HepG2 (cell line): Measurements from ENCODE around the gene APC2. TPM values are rescaled to one million over a fixed set of nuclear protein-coding genes. Genes with fewer than 3 reads are reported as not detected.

Source experiments
- ATAC-seq: fragments of 200-7000 bp; cut with Tn5 transposase; 3 replicates; pipeline ENCODE4 v1.9.1; 2020; ENCODE audit warnings: mild to moderate bottlenecking, moderate library complexity
- BruUV-seq: library from RNA; stranded (reverse); fragments of 400-500 nt; replicated peaks from 2 replicates; lab custom pipeline; 2021; lab: Mats Ljungman, UMichigan
- CTCF ChIA-PET: fragments of 300-600 bp; formaldehyde crosslinking; extraction: SDS; loops from one replicate; lab custom pipeline; 2021; ENCODE audit warnings: low total read pairs, inconsistent platforms, low intra/inter-chr PET ratio; lab: Yijun Ruan, JAX
- POLR2A ChIA-PET: fragments of 350-600 bp; sonication (Branson Sonifier 250); formaldehyde crosslinking; loops from one replicate; lab custom pipeline; 2020; ENCODE audit warnings: antibody characterized with exemption, inconsistent platforms; lab: Yijun Ruan, JAX
- DNase-seq: peaks from one replicate; pipeline ENCODE4 v3.0.0-alpha.2; 2015; ENCODE audit warnings: low spot score
- FAIRE-seq: peaks from 3 replicates; lab custom pipeline; 2011; peaks lifted over from hg19 to GRCh38; lab: Jason Lieb, UNC
- H2AFZ ChIP-seq: one replicate; pipeline ENCODE4 v1.6.1; 2011; ENCODE audit warnings: low read length, inconsistent platforms
- H3K27ac ChIP-seq: fragments of 300-600 bp; 3 replicates; pipeline ENCODE4 v1.8.0; 2011; ENCODE audit warnings: mixed run types, mild to moderate bottlenecking, mixed read lengths, low read length, inconsistent platforms; ENCODE audit not compliant: insufficient read depth; ENCODE audit errors: extremely low read length
- H3K27me3 ChIP-seq, 2 experiments: fragments of 200-600 bp in 1 of 2; 2 replicates in 1 of 2; 3 replicates in 1 of 2; pipeline versions ENCODE4 v1.6.0 to v1.8.0; 2011; ENCODE audit warnings: low read length in 2 of 2, mild to moderate bottlenecking in 2 of 2, moderate library complexity in 2 of 2, inconsistent platforms in 1 of 2; ENCODE audit not compliant: insufficient read depth in 2 of 2, control insufficient read depth in 1 of 2
- H3K36me3 ChIP-seq, 2 experiments: fragments of 200-600 bp in 1 of 2; replicated peaks in 1 of 2; 2 replicates in 1 of 2; 3 replicates in 1 of 2; pipeline versions ENCODE4 v1.5.1 to v1.8.0; 2011; ENCODE audit warnings: low read length in 2 of 2, inconsistent platforms in 1 of 2; ENCODE audit not compliant: insufficient read depth in 2 of 2, control insufficient read depth in 1 of 2
- H3K4me1 ChIP-seq: 2 replicates; pipeline ENCODE4 v1.5.1; 2012; ENCODE audit warnings: low read length, inconsistent platforms; ENCODE audit not compliant: insufficient read depth
- H3K4me2 ChIP-seq: 2 replicates; pipeline ENCODE4 v1.6.0; 2011; ENCODE audit warnings: low read depth, low read length, inconsistent platforms
- H3K4me3 ChIP-seq, 3 experiments: fragments of 200-600 bp in 1 of 3; sonication (generic), shearing (Covaris generic) in 1 of 3; replicated peaks in 1 of 3; 2 replicates each; pipeline ENCODE4 v1.5.1; 2011 to 2016; ENCODE audit warnings: low read length in 3 of 3, inconsistent platforms in 2 of 3, low read depth in 2 of 3, mild to moderate bottlenecking in 2 of 3, control low read depth in 1 of 3, mixed read lengths in 1 of 3; ENCODE audit not compliant: insufficient read depth in 1 of 3
- H3K79me2 ChIP-seq: one replicate; pipeline ENCODE4 v1.6.1; 2011; ENCODE audit warnings: low read length, inconsistent platforms; ENCODE audit not compliant: insufficient read depth
- H3K9ac ChIP-seq: 2 replicates; pipeline ENCODE4 v1.6.0; 2011; ENCODE audit warnings: mild to moderate bottlenecking, low read depth, low read length, inconsistent platforms; ENCODE audit not compliant: insufficient read depth
- H3K9me3 ChIP-seq: 2 replicates; pipeline ENCODE4 v1.5.1; 2012; ENCODE audit warnings: mild to moderate bottlenecking, low read length
- H4K20me1 ChIP-seq: 2 replicates; pipeline ENCODE4 v1.6.0; 2011; ENCODE audit warnings: inconsistent platforms, mild to moderate bottlenecking, low read length, moderate library complexity; ENCODE audit not compliant: insufficient read depth
- AGO2 ChIP-seq: fragments of 200-400 bp; formaldehyde crosslinking; optimal IDR thresholded peaks from 2 replicates; pipeline ENCODE3; 2017; ENCODE audit warnings: mild to moderate bottlenecking, low read depth, low read length, moderate library complexity
- HNRNPL ChIP-seq: fragments of 200-400 bp; formaldehyde crosslinking; IDR thresholded peaks from 2 replicates; pipeline ENCODE4 v1.6.1; 2017; ENCODE audit warnings: mild to moderate bottlenecking, low read depth, low read length
- IRF9 ChIP-seq: sonication (generic); formaldehyde crosslinking; IDR thresholded peaks from 2 replicates; pipeline ENCODE4 v1.8.0; 2022; ENCODE audit warnings: missing genetic modification reagents, mild to moderate bottlenecking, borderline replicate concordance
- POLR2A ChIP-seq, 2 experiments: IDR thresholded peaks; 2 replicates each; pipeline ENCODE4 v1.6.1; 2011; ENCODE audit warnings: low read depth in 2 of 2, low read length in 2 of 2, mild to moderate bottlenecking in 1 of 2, moderate library complexity in 1 of 2; ENCODE audit not compliant: insufficient read depth in 1 of 2
- POLR2G ChIP-seq: fragments of 200-400 bp; formaldehyde crosslinking; IDR thresholded peaks from 2 replicates; pipeline ENCODE4 v1.6.1; 2018; ENCODE audit warnings: mild to moderate bottlenecking, low read depth, low read length, moderate library complexity
- RBFOX2 ChIP-seq: fragments of 200-400 bp; formaldehyde crosslinking; IDR thresholded peaks from 2 replicates; pipeline ENCODE4 v1.6.1; 2017; ENCODE audit warnings: low read depth, mild to moderate bottlenecking, low read length
- RBM22 ChIP-seq: fragments of 200-400 bp; formaldehyde crosslinking; optimal IDR thresholded peaks from 2 replicates; pipeline ENCODE3; 2017; ENCODE audit warnings: mild to moderate bottlenecking, low read length, moderate library complexity
- USF2 ChIP-seq, 2 experiments: sonication (generic) in 1 of 2; formaldehyde crosslinking in 1 of 2; IDR thresholded peaks; 2 replicates each; pipeline versions ENCODE4 v1.5.1 to v1.6.1; 2011 to 2020; ENCODE audit warnings: borderline replicate concordance in 1 of 2, low read depth in 1 of 2, low read length in 1 of 2, mild to moderate bottlenecking in 1 of 2, missing genetic modification reagents in 1 of 2, moderate library complexity in 1 of 2
- ZNF292 ChIP-seq: sonication (generic); formaldehyde crosslinking; IDR thresholded peaks from 2 replicates; pipeline ENCODE4 v1.8.1; 2022; ENCODE audit warnings: mild to moderate bottlenecking, low read depth, missing genetic modification reagents, borderline replicate concordance
- ZNF577 ChIP-seq: sonication (generic); formaldehyde crosslinking; IDR thresholded peaks from 2 replicates; pipeline ENCODE4 v1.4.0; 2020; ENCODE audit warnings: mild to moderate bottlenecking, low read depth, missing genetic modification reagents, borderline replicate concordance
- ZNF687 ChIP-seq: sonication (generic); formaldehyde crosslinking; IDR thresholded peaks from 2 replicates; pipeline ENCODE4 v1.5.1; 2020; ENCODE audit warnings: mild to moderate bottlenecking, missing genetic modification reagents, moderate library complexity
- WGBS: methylation state at CpG from one replicate; pipeline ENCODE4 v1.1.6; 2017; ENCODE audit warnings: low lambda C conversion rate; 5-methylcytosine and 5-hydroxymethylcytosine counted together
- in situ Hi-C: cut with HindIII; loops from 2 replicates; pipeline ENCODE4 v1.10.0; 2017; ENCODE audit warnings: low pct_unique_long_range_greater_than_20kb; ENCODE audit not compliant: extremely low pct_ligation_motif_present
- intact Hi-C: fragments of 100-400 bp; cut with micrococcal nuclease; formaldehyde crosslinking; loops from one replicate; pipeline ENCODE4 v1.10.0; 2022; ENCODE audit not compliant: unreplicated experiment
- polyA plus RNA-seq, 8 experiments: library from polyadenylated mRNA; depleted of rRNA in 3 of 8; stranded (reverse) in 7 of 8; unstranded in 1 of 8; fragments of >200 nt; fragmentation: Illumina TruSeq in 4 of 8; extraction: Trizol in 4 of 8; gene quantifications; 2 replicates each; pipeline versions ENCODE4 v1.2.1 to v1.2.3, GENCODE V29; 2011 to 2016; ENCODE audit warnings: low read depth in 4 of 8, missing spikeins in 1 of 8, mixed read lengths in 1 of 8; ENCODE audit not compliant: insufficient read depth in 1 of 8
- total RNA-seq, 5 experiments: library from RNA; depleted of rRNA; stranded (reverse); fragments of >200 nt; fragmentation: Illumina TruSeq; extraction: Trizol; gene quantifications; 2 replicates each; pipeline ENCODE4 v1.2.3, GENCODE V29; 2016; ENCODE audit warnings: low read depth in 1 of 5
- TF ChIP-seq, protein P1 (sequence below): sonication (generic); formaldehyde crosslinking; IDR thresholded peaks from 2 replicates; pipeline ENCODE4 v1.4.0; 2020; ENCODE audit warnings: missing genetic modification reagents

The APC2 gene
- total and polyA plus RNA-seq, 2 of the 13 experiments (the other 11 are each of a cell fraction or from before 2014, with no cell fraction given), result 0.08 to 0.22 TPM

- FAIRE-seq, result no peak
- intact Hi-C loops, result no loop called here
- peaks cover 93% of the 10 kb centered on the region for H4K20me1 ChIP-seq
- H3K79me2 ChIP-seq, result peaks cover 93% of the 10 kb centered on the region
- DNase-seq, result no peak
- H3K9ac ChIP-seq, result no peak overlapping the region
- no peaks in the 10 kb centered on the region for H3K9me3 ChIP-seq
- H3K4me2 ChIP-seq, result no peak overlapping the region
- ChIA-PET CTCF (no interaction called here), POLR2A (interaction anchor here (0.8 to 1.5 kb wide), 4 partner anchors 9 to 19 kb away, joined by 3 to 6 read pairs (median 4); no protein-coding TSS in a partner anchor)
- no TSS peak for BruUV-seq
- H3K4me1 ChIP-seq, result peaks cover 81% of the 10 kb centered on the region
- peak overlapping the region; percentile 29 for H3K27ac ChIP-seq
- no peak overlapping the region for H3K4me3 ChIP-seq
- ATAC-seq, result no peak
- no peak overlapping the region for H2AFZ ChIP-seq
- in situ Hi-C loops, result no loop called here
- no peaks in the 10 kb centered on the region; a peak in 1 of 5 replicates for H3K27me3 ChIP-seq
- peaks cover 8 to 39% of the 10 kb centered on the region in 2 experiments for H3K36me3 ChIP-seq
- 90% methylated on average over 33 of the region's 36 CpGs for WGBS
- TF ChIP-seq POLR2G (0 out of 2 replicates have a peak, but pooled peaks have one; percentile 26), HNRNPL (peak; percentile 43; the same call in 1 of the 2 replicates), POLR2A (IDR thresholded peaks at IDR 0.05; ENCODE audit: insufficient read depth in 1 of 2, low read depth in 2 of 2, low read length in 2 of 2) (0 out of 4 replicates have a peak, but pooled peaks of 1 of the 2 experiments have one; percentile 18), ZNF292 (CRISPR knock-in tag) (no peak), AGO2 (peak; percentile 60), ZNF687 (peak; percentile 28; the same call in 1 of the 2 replicates), RBFOX2 (peak; percentile 56), RBM22 (peak; percentile 47), ZNF577 (no peak), USF2 (IDR thresholded peaks at IDR 0.05; ENCODE audit: low read depth, low read length) (no peak), USF2 (CRISPR knock-in tag; IDR thresholded peaks at IDR 0.05; ENCODE audit: borderline replicate concordance) (no peak), IRF9 (CRISPR knock-in tag) (no peak)
- TF ChIP-seq, protein P1, sequence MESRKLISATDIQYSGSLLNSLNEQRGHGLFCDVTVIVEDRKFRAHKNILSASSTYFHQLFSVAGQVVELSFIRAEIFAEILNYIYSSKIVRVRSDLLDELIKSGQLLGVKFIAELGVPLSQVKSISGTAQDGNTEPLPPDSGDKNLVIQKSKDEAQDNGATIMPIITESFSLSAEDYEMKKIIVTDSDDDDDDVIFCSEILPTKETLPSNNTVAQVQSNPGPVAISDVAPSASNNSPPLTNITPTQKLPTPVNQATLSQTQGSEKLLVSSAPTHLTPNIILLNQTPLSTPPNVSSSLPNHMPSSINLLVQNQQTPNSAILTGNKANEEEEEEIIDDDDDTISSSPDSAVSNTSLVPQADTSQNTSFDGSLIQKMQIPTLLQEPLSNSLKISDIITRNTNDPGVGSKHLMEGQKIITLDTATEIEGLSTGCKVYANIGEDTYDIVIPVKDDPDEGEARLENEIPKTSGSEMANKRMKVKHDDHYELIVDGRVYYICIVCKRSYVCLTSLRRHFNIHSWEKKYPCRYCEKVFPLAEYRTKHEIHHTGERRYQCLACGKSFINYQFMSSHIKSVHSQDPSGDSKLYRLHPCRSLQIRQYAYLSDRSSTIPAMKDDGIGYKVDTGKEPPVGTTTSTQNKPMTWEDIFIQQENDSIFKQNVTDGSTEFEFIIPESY (CRISPR knock-in tag), result peak; percentile 73; the same call in 1 of the 2 replicates
Observed at GRCh38 chr19:1412995-1413800, 36.7 kb upstream of the APC2 start.
